ENCODE measurements around the gene TDRD7.

TDRD7 gene

GRCh38 chr9:97525451-97525850, 113.6 kb downstream of the TDRD7 start:
- Histone ChIP-seq H3K4me2 (ENCODE audit: low read length) (no peak overlapping the region), H3K9me3 (ENCODE audit: low read length) (no peaks in the 10 kb centered on the region), H3K27ac (ENCODE audit: low read depth, low read length, poor library complexity, severe bottlenecking) (no peak overlapping the region), H3K4me1 (ENCODE audit: insufficient read depth, low read length, severe bottlenecking) (no peaks in the 10 kb centered on the region), H2AFZ (ENCODE audit: low read length) (no peak overlapping the region), H3K27me3 (ENCODE audit: insufficient read depth, low read length) (peaks cover 4% of the 10 kb centered on the region; the same call in 1 of the 2 replicates), H3F3A (ENCODE audit: insufficient read depth, low read length) (no peaks in the 10 kb centered on the region), H3K79me2 (ENCODE audit: insufficient read depth, low read length) (no peaks in the 10 kb centered on the region), H3K9me2 (ENCODE audit: low read depth, low read length) (no peaks in the 10 kb centered on the region), H3K9ac (ENCODE audit: low read length) (no peak overlapping the region), H3K36me3 (ENCODE audit: insufficient read depth, low read length) (no peaks in the 10 kb centered on the region), H4K20me1 (ENCODE audit: insufficient read depth, low read length) (no peaks in the 10 kb centered on the region), H3K4me3 (ENCODE audit: low read depth, low read length, poor library complexity, severe bottlenecking) (no peak overlapping the region)
- TF ChIP-seq CTCF (IDR thresholded peaks at IDR 0.05; ENCODE audit: low read length) (no peak), EZH2 (IDR thresholded peaks at IDR 0.05; ENCODE audit: borderline replicate concordance, low read length) (no peak)

- H3K4me1 ChIP-seq (ENCODE audit: insufficient read depth, low read length, severe bottlenecking): no peaks in the 10 kb centered on the region
- no peaks in the 10 kb centered on the region for H3K36me3 ChIP-seq (ENCODE audit: insufficient read depth, low read length)
- peaks cover 4% of the 10 kb centered on the region; the same call in 1 of the 2 replicates for H3K27me3 ChIP-seq (ENCODE audit: insufficient read depth, low read length)
- H3K4me2 ChIP-seq (ENCODE audit: low read length): no peak overlapping the region
- no peak for TF ChIP-seq CTCF (IDR thresholded peaks at IDR 0.05; ENCODE audit: low read length)
- TF ChIP-seq EZH2 (IDR thresholded peaks at IDR 0.05; ENCODE audit: borderline replicate concordance, low read length): no peak
- H3F3A ChIP-seq (ENCODE audit: insufficient read depth, low read length): no peaks in the 10 kb centered on the region
- no peak overlapping the region for H2AFZ ChIP-seq (ENCODE audit: low read length)
- no peaks in the 10 kb centered on the region for H3K9me3 ChIP-seq (ENCODE audit: low read length)
- H3K9me2 ChIP-seq (ENCODE audit: low read depth, low read length): no peaks in the 10 kb centered on the region
- H3K79me2 ChIP-seq (ENCODE audit: insufficient read depth, low read length): no peaks in the 10 kb centered on the region
- no peak overlapping the region for H3K27ac ChIP-seq (ENCODE audit: low read depth, low read length, poor library complexity, severe bottlenecking)
- no peak overlapping the region for H3K9ac ChIP-seq (ENCODE audit: low read length)
- no peaks in the 10 kb centered on the region for H4K20me1 ChIP-seq (ENCODE audit: insufficient read depth, low read length)
- H3K4me3 ChIP-seq (ENCODE audit: low read depth, low read length, poor library complexity, severe bottlenecking): no peak overlapping the region
Observed at GRCh38 chr9:97526895-97527575, 115.1 kb downstream of the TDRD7 start.

- Histone ChIP-seq H4K20me1 (ENCODE audit: insufficient read depth, low read length) (no peaks in the 10 kb centered on the region), H3K4me3 (ENCODE audit: low read depth, low read length, poor library complexity, severe bottlenecking) (no peak overlapping the region), H3K9ac (ENCODE audit: low read length) (no peak overlapping the region), H2AFZ (ENCODE audit: low read length) (no peak overlapping the region), H3K27me3 (ENCODE audit: insufficient read depth, low read length) (peaks cover 4% of the 10 kb centered on the region; the same call in 1 of the 2 replicates), H3K9me3 (ENCODE audit: low read length) (no peaks in the 10 kb centered on the region), H3K4me2 (ENCODE audit: low read length) (no peak overlapping the region), H3K27ac (ENCODE audit: low read depth, low read length, poor library complexity, severe bottlenecking) (no peak overlapping the region), H3K79me2 (ENCODE audit: insufficient read depth, low read length) (no peaks in the 10 kb centered on the region), H3K36me3 (ENCODE audit: insufficient read depth, low read length) (no peaks in the 10 kb centered on the region), H3K4me1 (ENCODE audit: insufficient read depth, low read length, severe bottlenecking) (no peaks in the 10 kb centered on the region), H3F3A (ENCODE audit: insufficient read depth, low read length) (no peaks in the 10 kb centered on the region), H3K9me2 (ENCODE audit: low read depth, low read length) (no peaks in the 10 kb centered on the region)
- TF ChIP-seq EZH2 (IDR thresholded peaks at IDR 0.05; ENCODE audit: borderline replicate concordance, low read length) (no peak), CTCF (IDR thresholded peaks at IDR 0.05; ENCODE audit: low read length) (no peak)
Observed at GRCh38 chr9:97527626-97528528, 116.0 kb downstream of the TDRD7 start.

Measured in OCI-LY1 (cell line).